A673 (cell line): ENCODE results near the gene ROR1. TPM values are rescaled to one million over a fixed set of nuclear protein-coding genes. Genes with fewer than 3 reads are reported as not detected.

Source experiments
- BruUV-seq: library from RNA; stranded (reverse); fragments of 400-500 nt; replicated peaks from 2 replicates; lab custom pipeline; 2021; lab: Mats Ljungman, UMichigan
- CTCF ChIA-PET: fragments of 300-600 bp; sonication (Branson Sonifier 250); formaldehyde crosslinking; loops from one replicate; lab custom pipeline; 2022; ENCODE audit warnings: antibody characterized with exemption; lab: Charles Lee
- POLR2A ChIA-PET: fragments of 300-600 bp; sonication (Branson Sonifier 250); formaldehyde crosslinking; loops from one replicate; lab custom pipeline; 2022; ENCODE audit warnings: antibody characterized with exemption; ENCODE audit not compliant: low non-redundant PET; lab: Charles Lee
- DNase-seq: peaks from one replicate; pipeline ENCODE4 v3.0.0-alpha.2; 2015; ENCODE audit warnings: low spot score
- H3K27ac ChIP-seq: fragments of 200-600 bp; sonication (generic); 2 replicates; pipeline ENCODE4 v1.5.1; 2016; ENCODE audit warnings: mixed run types, low read depth, mild to moderate bottlenecking, mixed read lengths, antibody characterized with exemption, low read length; ENCODE audit not compliant: poor library complexity, severe bottlenecking
- H3K27me3 ChIP-seq: fragments of 200-600 bp; sonication (generic); replicated peaks from 2 replicates; pipeline ENCODE4 v1.6.1; 2017; ENCODE audit warnings: mixed run types, low read depth, mild to moderate bottlenecking, mixed read lengths, antibody characterized with exemption, low read length; ENCODE audit not compliant: insufficient read depth, poor library complexity
- H3K36me3 ChIP-seq: fragments of 200-600 bp; sonication (generic); 2 replicates; pipeline ENCODE4 v1.6.1; 2016; ENCODE audit warnings: mixed run types, mild to moderate bottlenecking, mixed read lengths, antibody characterized with exemption, low read length; ENCODE audit not compliant: insufficient read depth, poor library complexity, severe bottlenecking
- H3K4me1 ChIP-seq: fragments of 200-600 bp; sonication (generic); 2 replicates; pipeline ENCODE4 v1.6.1; 2017; ENCODE audit warnings: mixed run types, mild to moderate bottlenecking, mixed read lengths, antibody characterized with exemption, low read length; ENCODE audit not compliant: insufficient read depth, poor library complexity, severe bottlenecking
- H3K4me3 ChIP-seq: fragments of 200-600 bp; sonication (generic); 2 replicates; pipeline ENCODE4 v1.5.1; 2016; ENCODE audit warnings: low read depth, mixed run types, mild to moderate bottlenecking, mixed read lengths, low read length; ENCODE audit not compliant: poor library complexity, severe bottlenecking
- H3K9me3 ChIP-seq: fragments of 200-600 bp; sonication (generic); 2 replicates; pipeline ENCODE4 v1.6.1; 2016; ENCODE audit warnings: mixed run types, low read depth, mild to moderate bottlenecking, mixed read lengths, antibody characterized with exemption, low read length; ENCODE audit not compliant: poor library complexity, severe bottlenecking
- CTCF ChIP-seq: fragments of 300-800, 200-600 bp; sonication (generic); conservative IDR thresholded peaks from 2 replicates; pipeline ENCODE4 v1.5.1; 2017; ENCODE audit warnings: low read depth, mild to moderate bottlenecking, antibody characterized with exemption, low read length, moderate library complexity, mixed read lengths
- EZH2 ChIP-seq: fragments of 200-600 bp; sonication (generic); IDR thresholded peaks from 2 replicates; pipeline ENCODE4 v1.6.1; 2017; ENCODE audit warnings: borderline replicate concordance, low read depth, mild to moderate bottlenecking, mixed read lengths, antibody characterized with exemption, low read length; ENCODE audit not compliant: poor library complexity, severe bottlenecking
- intact Hi-C: fragments of 100-400 bp; cut with micrococcal nuclease; formaldehyde crosslinking; loops from one replicate; pipeline ENCODE4 v1.10.0; 2022; ENCODE audit not compliant: unreplicated experiment
- total RNA-seq: library from RNA; stranded (reverse); gene quantifications from 2 replicates; pipeline ENCODE4 v1.2.3, GENCODE V29; 2021

ROR1 gene
- total RNA-seq, 1 experiment from 2014 or later: 7.4 TPM

GRCh38 chr1:64126581-64126980 is 352.8 kb downstream of the ROR1 start:
- no TSS peak for BruUV-seq
- no peaks in the 10 kb centered on the region for H3K9me3 ChIP-seq
- POLR2A ChIA-PET: no interaction called here
- H3K4me3 ChIP-seq: no peak overlapping the region
- no peak overlapping the region for H3K27ac ChIP-seq
- no peak for TF ChIP-seq EZH2
- TF ChIP-seq CTCF: no peak
- no peaks in the 10 kb centered on the region for H3K27me3 ChIP-seq
- no peak for DNase-seq
- H3K4me1 ChIP-seq: no peaks in the 10 kb centered on the region
- CTCF ChIA-PET: no interaction called here
- H3K36me3 ChIP-seq: no peaks in the 10 kb centered on the region
- intact Hi-C loops: no loop called here

GRCh38 chr1:64127297-64127696 is 353.5 kb downstream of the ROR1 start:
- intact Hi-C loops: no loop called here
- POLR2A ChIA-PET: no interaction called here
- DNase-seq: no peak
- H3K4me1 ChIP-seq: no peaks in the 10 kb centered on the region
- no peaks in the 10 kb centered on the region for H3K36me3 ChIP-seq
- no peaks in the 10 kb centered on the region for H3K9me3 ChIP-seq
- no peak overlapping the region for H3K27ac ChIP-seq
- H3K4me3 ChIP-seq: no peak overlapping the region
- BruUV-seq: no TSS peak
- H3K27me3 ChIP-seq: no peaks in the 10 kb centered on the region
- no peak for TF ChIP-seq CTCF
- CTCF ChIA-PET: no interaction called here

GRCh38 chr1:64129701-64130100 is 355.9 kb downstream of the ROR1 start:
- Histone ChIP-seq H3K27ac (no peak overlapping the region), H3K4me1 (no peaks in the 10 kb centered on the region), H3K27me3 (no peaks in the 10 kb centered on the region), H3K36me3 (no peaks in the 10 kb centered on the region), H3K4me3 (no peak overlapping the region), H3K9me3 (no peaks in the 10 kb centered on the region)
- intact Hi-C loops: loop anchor here (10.0 kb wide), 1 partner anchor 355 kb away; the partner anchor contains the start of gene ROR1
- BruUV-seq: no TSS peak
- TF ChIP-seq CTCF (no peak), EZH2 (no peak)
- ChIA-PET POLR2A (no interaction called here), CTCF (no interaction called here)
- no peak for DNase-seq
